GM23338 (cell line): ENCODE results near the gene HTR1D. TPM values are rescaled to one million over a fixed set of nuclear protein-coding genes. Genes with fewer than 3 reads are reported as not detected.

Experiments used
- ATAC-seq: fragments of 200-7000 bp; cut with Tn5 transposase; 3 replicates; pipeline ENCODE4 v1.9.1; 2020
- DNase-seq: peaks from one replicate; pipeline ENCODE4 v3.0.0-alpha.2; 2015; ENCODE audit warnings: low spot score
- H2AFZ ChIP-seq: fragments of 200-600 bp; sonication (generic); 2 replicates; pipeline ENCODE4 v1.8.0; 2016; ENCODE audit warnings: antibody characterized with exemption, mild to moderate bottlenecking, moderate library complexity
- H3F3A ChIP-seq: fragments of 200-600 bp; sonication (generic); replicated peaks from 2 replicates; pipeline ENCODE4 v1.8.0; 2017; ENCODE audit warnings: antibody characterized with exemption, mixed run types, low read depth
- H3K27ac ChIP-seq: fragments of 200-600 bp; sonication (generic); 2 replicates; pipeline ENCODE4 v1.6.1; 2016; ENCODE audit warnings: low read depth
- H3K27me3 ChIP-seq: fragments of 200-600 bp; sonication (generic); 2 replicates; pipeline ENCODE4 v1.8.0; 2016; ENCODE audit warnings: mild to moderate bottlenecking, mixed run types, moderate library complexity; ENCODE audit not compliant: insufficient read depth
- H3K36me3 ChIP-seq: fragments of 200-600 bp; sonication (generic); 2 replicates; pipeline ENCODE4 v1.8.0; 2016; ENCODE audit warnings: mild to moderate bottlenecking; ENCODE audit not compliant: insufficient read depth
- H3K4me1 ChIP-seq: fragments of 200-600 bp; sonication (generic); 2 replicates; pipeline ENCODE4 v1.8.0; 2016; ENCODE audit warnings: mild to moderate bottlenecking, moderate library complexity; ENCODE audit not compliant: insufficient read depth
- H3K4me2 ChIP-seq: fragments of 200-600 bp; sonication (generic); 2 replicates; pipeline ENCODE4 v1.7.1; 2017; ENCODE audit warnings: mixed run types
- H3K4me3 ChIP-seq: fragments of 200-600 bp; sonication (generic); 2 replicates; pipeline ENCODE4 v1.6.1; 2016; ENCODE audit warnings: mixed run types
- H3K79me2 ChIP-seq: fragments of 200-600 bp; sonication (generic); replicated peaks from 2 replicates; pipeline ENCODE4 v1.8.0; 2017; ENCODE audit warnings: mild to moderate bottlenecking; ENCODE audit not compliant: insufficient read depth
- H3K9me2 ChIP-seq: fragments of 200-600 bp; sonication (generic); 2 replicates; pipeline ENCODE4 v1.8.0; 2017; ENCODE audit not compliant: insufficient read depth
- H4K20me1 ChIP-seq: fragments of 200-600 bp; sonication (generic); replicated peaks from 2 replicates; pipeline ENCODE4 v1.8.0; 2017; ENCODE audit warnings: mild to moderate bottlenecking; ENCODE audit not compliant: insufficient read depth
- H3K27ac Mint-ChIP-seq: 2 replicates; pipeline ENCODE4 v1.8.0; 2020; ENCODE audit warnings: inconsistent platforms, mild to moderate bottlenecking, moderate library complexity, mixed read lengths
- H3K27me3 Mint-ChIP-seq: 3 replicates; pipeline ENCODE4 v1.8.0; 2022; ENCODE audit warnings: low read depth, mild to moderate bottlenecking, moderate library complexity, mixed read lengths, inconsistent platforms; ENCODE audit not compliant: insufficient read depth, poor library complexity
- H3K36me3 Mint-ChIP-seq: 3 replicates; pipeline ENCODE4 v1.8.0; 2021; ENCODE audit warnings: low read depth, mild to moderate bottlenecking, inconsistent platforms, moderate library complexity, mixed read lengths
- H3K4me1 Mint-ChIP-seq: 3 replicates; pipeline ENCODE4 v1.8.0; 2020; ENCODE audit warnings: mild to moderate bottlenecking, inconsistent platforms, mixed read lengths
- H3K4me3 Mint-ChIP-seq: 3 replicates; pipeline ENCODE4 v1.8.0; 2021; ENCODE audit warnings: moderate library complexity, mild to moderate bottlenecking, inconsistent platforms, mixed read lengths
- H3K9me3 Mint-ChIP-seq: 3 replicates; pipeline ENCODE4 v1.8.0; 2020; ENCODE audit warnings: moderate library complexity, mild to moderate bottlenecking, inconsistent platforms, mixed read lengths
- CREB1 ChIP-seq: fragments of 250-450 bp; sonication (Bioruptor Pico); IDR thresholded peaks from 2 replicates; pipeline ENCODE4 v1.5.0; 2020; ENCODE audit warnings: low read depth, mild to moderate bottlenecking, moderate library complexity
- CTCF ChIP-seq, 2 experiments: fragments of 200-600 bp in 1 of 2; sonication (generic) in 1 of 2; conservative IDR thresholded peaks; 2 replicates each; pipeline versions ENCODE4 v1.5.1 to v1.6.1; 2016 to 2017; ENCODE audit warnings: antibody characterized with exemption in 2 of 2, low read depth in 2 of 2, mild to moderate bottlenecking in 2 of 2, moderate library complexity in 1 of 2
- ETS1 ChIP-seq: IDR thresholded peaks from 2 replicates; pipeline ENCODE4 v1.6.1; 2016; ENCODE audit warnings: antibody characterized with exemption
- EZH2 ChIP-seq: fragments of 200-600 bp; sonication (generic); IDR thresholded peaks from one replicate; pipeline ENCODE4 v1.8.0; 2017; ENCODE audit warnings: antibody characterized with exemption, mild to moderate bottlenecking, low read depth; ENCODE audit not compliant: unreplicated experiment
- EZH2phosphoT487 ChIP-seq: fragments of 200-600 bp; sonication (generic); IDR thresholded peaks from one replicate; pipeline ENCODE4 v1.8.1; 2018; ENCODE audit warnings: antibody characterized with exemption; ENCODE audit not compliant: unreplicated experiment
- JUNB ChIP-seq: IDR thresholded peaks from one replicate; pipeline ENCODE4 v1.6.1; 2016; ENCODE audit warnings: antibody characterized with exemption; ENCODE audit not compliant: unreplicated experiment
- NANOG ChIP-seq: IDR thresholded peaks from 2 replicates; pipeline ENCODE4 v1.6.1; 2016; ENCODE audit warnings: antibody characterized with exemption, borderline replicate concordance
- POLR2AphosphoS5 ChIP-seq: IDR thresholded peaks from 2 replicates; pipeline ENCODE4 v1.6.1; 2016; ENCODE audit warnings: antibody characterized with exemption, low read depth
- REST ChIP-seq: IDR thresholded peaks from one replicate; pipeline ENCODE4 v1.6.1; 2018; ENCODE audit warnings: antibody characterized with exemption; ENCODE audit not compliant: unreplicated experiment
- STAT1 ChIP-seq: IDR thresholded peaks from one replicate; pipeline ENCODE4 v1.6.1; 2016; ENCODE audit warnings: antibody characterized with exemption; ENCODE audit not compliant: unreplicated experiment
- ZNF114 ChIP-seq: fragments of 250-450 bp; sonication (Bioruptor Pico); IDR thresholded peaks from 2 replicates; pipeline ENCODE4 v1.5.0; 2020; ENCODE audit warnings: mild to moderate bottlenecking, moderate library complexity
- ZNF331 ChIP-seq: fragments of 250-450 bp; sonication (Bioruptor Pico); IDR thresholded peaks from 2 replicates; pipeline ENCODE4 v1.5.0; 2020; ENCODE audit warnings: low read depth, mild to moderate bottlenecking, moderate library complexity
- ZNF462 ChIP-seq: fragments of 250-450 bp; sonication (Bioruptor Pico); IDR thresholded peaks from 2 replicates; pipeline ENCODE4 v1.5.0; 2020; ENCODE audit warnings: mild to moderate bottlenecking, moderate library complexity
- polyA plus RNA-seq: library from polyadenylated mRNA; unstranded; fragments of >200 nt; fragmentation: Nextera tagmentation; extraction: Ambion mirVana; gene quantifications from 2 replicates; pipeline ENCODE4 v1.2.1, GENCODE V29; 2016
- total RNA-seq: library from RNA; depleted of rRNA; stranded (reverse); fragments of >200 nt; shearing (Covaris generic); gene quantifications from 2 replicates; pipeline ENCODE4 v1.2.3, GENCODE V29; 2014

The HTR1D gene
- total and polyA plus RNA-seq, 2 experiments from 2014 or later: 2.4 to 4.1 TPM

- H3K27me3 ChIP-seq: peaks cover 32% of the 10 kb centered on the region
- H4K20me1 ChIP-seq: no peaks in the 10 kb centered on the region
- no peak overlapping the region for H3K27ac ChIP-seq
- H3K9me2 ChIP-seq: no peaks in the 10 kb centered on the region
- peaks cover 12% of the 10 kb centered on the region for H3K4me1 ChIP-seq
- H2AFZ ChIP-seq: no peak overlapping the region
- H3K4me3 ChIP-seq: no peak overlapping the region
- peaks cover 12% of the 10 kb centered on the region; the same call in 1 of the 2 replicates for H3F3A ChIP-seq
- TF ChIP-seq CREB1 (CRISPR knock-in tag) (no peak), ZNF462 (CRISPR knock-in tag) (no peak), ZNF114 (CRISPR knock-in tag) (no peak), STAT1 (no peak), JUNB (no peak), REST (no peak), ZNF331 (no peak), CTCF (conservative IDR thresholded peaks at IDR 0.05; ENCODE audit: low read depth in 2 of 2) (no peak), POLR2AphosphoS5 (no peak), EZH2 (no peak), ETS1 (no peak), NANOG (no peak), EZH2phosphoT487 (no peak)
- H3K27ac Mint-ChIP-seq: no peak overlapping the region
- no peak for ATAC-seq
- no peaks in the 10 kb centered on the region for H3K36me3 Mint-ChIP-seq
- H3K9me3 Mint-ChIP-seq: no peaks in the 10 kb centered on the region; the same call in 2 of the 3 replicates
- DNase-seq: no peak
- H3K4me2 ChIP-seq: no peak overlapping the region
- peaks cover 30% of the 10 kb centered on the region for H3K27me3 Mint-ChIP-seq
- H3K4me1 Mint-ChIP-seq: peaks cover 7% of the 10 kb centered on the region
- H3K4me3 Mint-ChIP-seq: no peak overlapping the region
- H3K36me3 ChIP-seq: no peaks in the 10 kb centered on the region
- no peaks in the 10 kb centered on the region for H3K79me2 ChIP-seq
Observed at GRCh38 chr1:23174426-23175110, 42.7 kb downstream of the HTR1D start.
